Muscle layer of duodenum (tissue), 2 donors: ENCODE results near the gene PPFIA1.
A peak's percentile ranks its signal among the peaks of the same experiment; 100 is the strongest.
"Not testable (repeated sequence)": the region's sequence is repeated elsewhere in the genome, so short reads cannot be mapped to it uniquely, and the experiment has no call there.

ENCODE experiments used
- H3K27ac ChIP-seq: one replicate; pipeline ENCODE4 v1.7.0; 2013; ENCODE audit warnings: mild to moderate bottlenecking, low read length
- H3K27me3 ChIP-seq: one replicate; pipeline ENCODE4 v1.7.0; 2013; ENCODE audit warnings: low read depth, mild to moderate bottlenecking, control low read depth, low read length
- H3K36me3 ChIP-seq, 2 donors: one replicate each; pipeline ENCODE4 v1.7.0; 2013; ENCODE audit warnings: low read length in 2 of 2, control low read depth in 1 of 2, mild to moderate bottlenecking in 1 of 2; ENCODE audit not compliant: insufficient read depth in 2 of 2, control insufficient read depth in 1 of 2
- H3K4me1 ChIP-seq, 2 donors: one replicate each; pipeline ENCODE4 v1.7.0; 2013; ENCODE audit warnings: low read length in 2 of 2, mild to moderate bottlenecking in 2 of 2, control low read depth in 1 of 2, moderate library complexity in 1 of 2; ENCODE audit not compliant: insufficient read depth in 2 of 2, control insufficient read depth in 1 of 2
- H3K4me3 ChIP-seq, 2 donors: one replicate each; pipeline ENCODE4 v1.7.0; 2013; ENCODE audit warnings: low read length in 2 of 2, low read depth in 1 of 2, mild to moderate bottlenecking in 1 of 2
- H3K9me3 ChIP-seq, 2 donors: one replicate each; pipeline ENCODE4 v1.7.0; 2013; ENCODE audit warnings: low read length in 2 of 2, control low read depth in 1 of 2, mild to moderate bottlenecking in 1 of 2; ENCODE audit not compliant: control insufficient read depth in 1 of 2
- donor health status: healthy.

Gene PPFIA1

GRCh38 chr11:70281156-70281609 lies 10.7 kb downstream of the PPFIA1 start:
- Histone ChIP-seq H3K36me3 (peaks cover 22 to 36% of the 10 kb centered on the region in 2 donors), H3K9me3 (no peaks in the 10 kb centered on the region), H3K4me3 (no peak overlapping the region), H3K4me1 (peaks cover 0 to 6% of the 10 kb centered on the region in 2 donors), H3K27me3 (no peaks in the 10 kb centered on the region), H3K27ac (peak overlapping the region; percentile 46)

GRCh38 chr11:70282012-70282411 lies 11.5 kb downstream of the PPFIA1 start:
- Histone ChIP-seq H3K4me3 (no peak overlapping the region), H3K27me3 (no peaks in the 10 kb centered on the region), H3K27ac (no peak overlapping the region), H3K36me3 (peaks cover 22 to 37% of the 10 kb centered on the region in 2 donors), H3K9me3 (no peaks in the 10 kb centered on the region), H3K4me1 (peaks cover 0 to 6% of the 10 kb centered on the region in 2 donors)

- Histone ChIP-seq H3K4me1 (no peaks in the 10 kb centered on the region), H3K4me3 (no peak overlapping the region), H3K9me3 (no peaks in the 10 kb centered on the region), H3K27ac (no peak overlapping the region), H3K36me3 (peaks cover 30 to 42% of the 10 kb centered on the region in 2 donors), H3K27me3 (no peaks in the 10 kb centered on the region)
Observed at GRCh38 chr11:70288721-70289120, 18.2 kb downstream of the PPFIA1 start.

- no peaks in the 10 kb centered on the region for H3K4me1 ChIP-seq
- H3K9me3 ChIP-seq, result no peaks in the 10 kb centered on the region
- no peak overlapping the region for H3K27ac ChIP-seq
- H3K27me3 ChIP-seq, result no peaks in the 10 kb centered on the region
- peaks cover 22 to 41% of the 10 kb centered on the region in 2 donors for H3K36me3 ChIP-seq
- no peak overlapping the region for H3K4me3 ChIP-seq
Observed at GRCh38 chr11:70289582-70289981, 19.1 kb downstream of the PPFIA1 start.

GRCh38 chr11:70290361-70291065 lies 20.0 kb downstream of the PPFIA1 start:
- H3K4me1 ChIP-seq, result no peaks in the 10 kb centered on the region
- H3K27ac ChIP-seq, result no peak overlapping the region
- peaks cover 21 to 34% of the 10 kb centered on the region in 2 donors for H3K36me3 ChIP-seq
- no peaks in the 10 kb centered on the region for H3K9me3 ChIP-seq
- no peaks in the 10 kb centered on the region for H3K27me3 ChIP-seq
- no peak overlapping the region for H3K4me3 ChIP-seq

GRCh38 chr11:70292166-70292565 lies 21.7 kb downstream of the PPFIA1 start:
- no peak overlapping the region for H3K27ac ChIP-seq
- H3K4me1 ChIP-seq, result no peaks in the 10 kb centered on the region
- no peaks in the 10 kb centered on the region for H3K9me3 ChIP-seq
- no peak overlapping the region for H3K4me3 ChIP-seq
- H3K27me3 ChIP-seq, result no peaks in the 10 kb centered on the region
- peaks cover 15 to 27% of the 10 kb centered on the region in 2 donors for H3K36me3 ChIP-seq

GRCh38 chr11:70292863-70293262 lies 22.4 kb downstream of the PPFIA1 start:
- Histone ChIP-seq H3K4me3 (no peak overlapping the region), H3K9me3 (no peaks in the 10 kb centered on the region), H3K27ac (no peak overlapping the region), H3K36me3 (peaks cover 15 to 21% of the 10 kb centered on the region in 2 donors), H3K4me1 (no peaks in the 10 kb centered on the region), H3K27me3 (no peaks in the 10 kb centered on the region)

- H3K27me3 ChIP-seq, H3K27ac ChIP-seq, H3K4me3 ChIP-seq, H3K4me1 ChIP-seq, H3K9me3 ChIP-seq: not testable (repeated sequence)
- H3K36me3 ChIP-seq, result peaks cover 15% of the 10 kb centered on the region in 2 donors
Observed at GRCh38 chr11:70295166-70295565, 24.7 kb downstream of the PPFIA1 start.

- Histone ChIP-seq H3K36me3 (peaks cover 15% of the 10 kb centered on the region in 2 donors), H3K27me3 (no peaks in the 10 kb centered on the region), H3K9me3 (no peaks in the 10 kb centered on the region), H3K27ac (no peak overlapping the region), H3K4me1 (no peaks in the 10 kb centered on the region), H3K4me3 (no peak overlapping the region)
Observed at GRCh38 chr11:70296681-70297080, 26.2 kb downstream of the PPFIA1 start.

GRCh38 chr11:70297341-70297740 lies 26.9 kb downstream of the PPFIA1 start:
- Histone ChIP-seq H3K9me3 (no peaks in the 10 kb centered on the region), H3K36me3 (peaks cover 11 to 13% of the 10 kb centered on the region in 2 donors), H3K27ac (no peak overlapping the region), H3K4me1 (no peaks in the 10 kb centered on the region), H3K27me3 (no peaks in the 10 kb centered on the region), H3K4me3 (no peak overlapping the region)

- Histone ChIP-seq H3K4me3 (no peak overlapping the region), H3K9me3 (no peaks in the 10 kb centered on the region), H3K27me3 (no peaks in the 10 kb centered on the region), H3K27ac (no peak overlapping the region), H3K36me3 (peaks cover 5 to 7% of the 10 kb centered on the region in 2 donors), H3K4me1 (no peaks in the 10 kb centered on the region)
Observed at GRCh38 chr11:70298243-70298915, 27.9 kb downstream of the PPFIA1 start.
